HG02870 (cell line): Measurements from ENCODE around the gene CCDC134.
"Not testable (repeated sequence)": the region's sequence is repeated elsewhere in the genome, so short reads cannot be mapped to it uniquely, and the experiment has no call there.

ENCODE experiments used
- ATAC-seq: cut with Tn5 transposase; IDR thresholded peaks from one replicate; pipeline ENCODE4 v1.9.1; 2021; ENCODE audit warnings: mild to moderate bottlenecking, moderate library complexity; ENCODE audit not compliant: unreplicated experiment

Gene CCDC134

GRCh38 chr22:41842996-41843970 lies 42.8 kb downstream of the CCDC134 start:
- ATAC-seq = no peak

GRCh38 chr22:41844036-41844435 lies 43.6 kb downstream of the CCDC134 start:
- no peak for ATAC-seq

GRCh38 chr22:41844513-41844912 lies 44.0 kb downstream of the CCDC134 start:
- no peak for ATAC-seq

- no peak for ATAC-seq
Measured at GRCh38 chr22:41845380-41846267, 45.1 kb downstream of the CCDC134 start.

GRCh38 chr22:41846268-41846987 lies 45.9 kb downstream of the CCDC134 start:
- ATAC-seq = no peak

GRCh38 chr22:41847300-41847699 lies 46.8 kb downstream of the CCDC134 start:
- no peak for ATAC-seq

- no peak for ATAC-seq
Measured at GRCh38 chr22:41848468-41848867, 48.0 kb downstream of the CCDC134 start.

- no peak for ATAC-seq
Measured at GRCh38 chr22:41856469-41856868, 56.0 kb downstream of the CCDC134 start.

GRCh38 chr22:41857155-41857859 lies 56.8 kb downstream of the CCDC134 start:
- ATAC-seq = no peak

GRCh38 chr22:41857860-41858199 lies 57.4 kb downstream of the CCDC134 start:
- no peak for ATAC-seq

GRCh38 chr22:41862160-41862529 lies 61.7 kb downstream of the CCDC134 start:
- peak; percentile 52 for ATAC-seq

GRCh38 chr22:41862530-41863266 lies 62.2 kb downstream of the CCDC134 start:
- ATAC-seq = peak; percentile 61

GRCh38 chr22:41863472-41863871 lies 63.0 kb downstream of the CCDC134 start:
- ATAC-seq = no peak

- no peak for ATAC-seq
Measured at GRCh38 chr22:41868556-41868955, 68.1 kb downstream of the CCDC134 start.

GRCh38 chr22:41870081-41870480 lies 69.6 kb downstream of the CCDC134 start:
- ATAC-seq = not testable (repeated sequence)

- ATAC-seq = no peak
Measured at GRCh38 chr22:41870786-41871185, 70.3 kb downstream of the CCDC134 start.

- ATAC-seq = no peak
Measured at GRCh38 chr22:41873391-41873790, 72.9 kb downstream of the CCDC134 start.

- ATAC-seq = no peak
Measured at GRCh38 chr22:41874090-41874489, 73.6 kb downstream of the CCDC134 start.

- no peak for ATAC-seq
Measured at GRCh38 chr22:41875531-41876270, 75.2 kb downstream of the CCDC134 start.
